HG02678 (cell line): ENCODE data around the gene XRRA1.

Source experiments
- ATAC-seq: cut with Tn5 transposase; IDR thresholded peaks from one replicate; pipeline ENCODE4 v1.9.1; 2021; ENCODE audit warnings: mild to moderate bottlenecking, moderate library complexity; ENCODE audit not compliant: unreplicated experiment

Gene XRRA1

GRCh38 chr11:74952752-74953151 is 3.9 kb upstream of the XRRA1 start:
- no peak for ATAC-seq

GRCh38 chr11:74951226-74951625 is 2.3 kb upstream of the XRRA1 start:
- no peak for ATAC-seq

- no peak for ATAC-seq
Measured at GRCh38 chr11:74950374-74950969, 1.6 kb upstream of the XRRA1 start.

GRCh38 chr11:74949753-74950137 is 854 bp upstream of the XRRA1 start:
- ATAC-seq: no peak

- ATAC-seq: peak; percentile 7
Measured at GRCh38 chr11:74948546-74948897, 369 bp downstream of the XRRA1 start.

GRCh38 chr11:74942073-74942759 is 6.7 kb downstream of the XRRA1 start:
- ATAC-seq: no peak

GRCh38 chr11:74941492-74941891 is 7.4 kb downstream of the XRRA1 start:
- no peak for ATAC-seq

GRCh38 chr11:74937696-74938475 is 11.0 kb downstream of the XRRA1 start:
- ATAC-seq: no peak

- no peak for ATAC-seq
Measured at GRCh38 chr11:74936976-74937375, 11.9 kb downstream of the XRRA1 start.

GRCh38 chr11:74936087-74936486 is 12.8 kb downstream of the XRRA1 start:
- ATAC-seq: no peak

GRCh38 chr11:74935285-74935684 is 13.6 kb downstream of the XRRA1 start:
- ATAC-seq: no peak

- ATAC-seq: no peak
Measured at GRCh38 chr11:74933765-74934164, 15.1 kb downstream of the XRRA1 start.

- ATAC-seq: no peak
Measured at GRCh38 chr11:74932797-74933196, 16.1 kb downstream of the XRRA1 start.

GRCh38 chr11:74932169-74932568 is 16.7 kb downstream of the XRRA1 start:
- no peak for ATAC-seq

GRCh38 chr11:74929431-74930363 is 19.2 kb downstream of the XRRA1 start:
- peak; percentile 53 for ATAC-seq

GRCh38 chr11:74927496-74927895 is 21.4 kb downstream of the XRRA1 start:
- no peak for ATAC-seq

- ATAC-seq: no peak
Measured at GRCh38 chr11:74926304-74927030, 22.4 kb downstream of the XRRA1 start.

- ATAC-seq: no peak
Measured at GRCh38 chr11:74925281-74925680, 23.6 kb downstream of the XRRA1 start.

- no peak for ATAC-seq
Measured at GRCh38 chr11:74923125-74923524, 25.8 kb downstream of the XRRA1 start.

- ATAC-seq: no peak
Measured at GRCh38 chr11:74909812-74910211, 39.1 kb downstream of the XRRA1 start.
